CD14-positive monocyte (primary cell): ENCODE measurements around the gene LDLRAD2. TPM values are rescaled to one million over a fixed set of nuclear protein-coding genes. Genes with fewer than 3 reads are reported as not detected.

Experiments
- DNase-seq, 3 donors: peaks; one replicate each; pipeline ENCODE4 v3.0.0-alpha.2; 2011 to 2022
- H2AFZ ChIP-seq: 2 replicates; pipeline ENCODE4 v1.6.0; 2012; ENCODE audit warnings: mild to moderate bottlenecking, low read depth, low read length, inconsistent platforms; ENCODE audit not compliant: insufficient read depth, poor library complexity, severe bottlenecking
- H3K27ac ChIP-seq, 2 donors: 1 replicate in 1 of 2; 2 replicates in 1 of 2; pipeline ENCODE4 v1.5.1; 2012 to 2013; ENCODE audit warnings: low read length in 2 of 2, control low read depth in 1 of 2, inconsistent platforms in 1 of 2, low read depth in 1 of 2, mild to moderate bottlenecking in 1 of 2
- H3K27me3 ChIP-seq, 2 donors: one replicate each; pipeline versions ENCODE4 v1.6.0 to v1.6.1; 2011 to 2013; ENCODE audit warnings: low read length in 2 of 2; ENCODE audit not compliant: control insufficient read depth in 2 of 2, insufficient read depth in 2 of 2
- H3K36me3 ChIP-seq, 2 donors: replicated peaks in 1 of 2; 1 replicate in 1 of 2; 2 replicates in 1 of 2; pipeline versions ENCODE4 v1.5.1 to v1.6.1; 2012 to 2013; ENCODE audit warnings: low read length in 2 of 2, control low read depth in 1 of 2, inconsistent platforms in 1 of 2, mild to moderate bottlenecking in 1 of 2; ENCODE audit not compliant: insufficient read depth in 2 of 2, control insufficient read depth in 1 of 2
- H3K4me1 ChIP-seq, 2 donors: 1 replicate in 1 of 2; 2 replicates in 1 of 2; pipeline versions ENCODE4 v1.5.1 to v1.6.1; 2012 to 2013; ENCODE audit warnings: low read length in 2 of 2, control low read depth in 1 of 2, inconsistent platforms in 1 of 2, mild to moderate bottlenecking in 1 of 2, moderate library complexity in 1 of 2; ENCODE audit not compliant: insufficient read depth in 2 of 2, control insufficient read depth in 1 of 2
- H3K4me2 ChIP-seq: replicated peaks from 2 replicates; pipeline ENCODE3; 2012; ENCODE audit warnings: low read length, moderate library complexity, mild to moderate bottlenecking; ENCODE audit not compliant: poor library complexity, severe bottlenecking; ENCODE audit errors: extremely low read depth
- H3K4me3 ChIP-seq, 3 experiments: fragments of 200-600 bp in 1 of 3; sonication (generic) in 1 of 3; replicated peaks in 1 of 3; 1 replicate in 2 of 3; 2 replicates in 1 of 3; pipeline ENCODE4 v1.5.1; 2011 to 2013; ENCODE audit warnings: low read length in 3 of 3, mild to moderate bottlenecking in 3 of 3, control low read depth in 2 of 3, low read depth in 2 of 3, inconsistent platforms in 1 of 3, moderate library complexity in 1 of 3
- H3K79me2 ChIP-seq: 2 replicates; pipeline ENCODE4 v1.6.0; 2012; ENCODE audit warnings: mild to moderate bottlenecking, control low read depth, inconsistent platforms, low read length, moderate library complexity; ENCODE audit not compliant: insufficient read depth
- H3K9ac ChIP-seq: 2 replicates; pipeline ENCODE4 v1.6.0; 2017; ENCODE audit warnings: low read length, mild to moderate bottlenecking; ENCODE audit not compliant: insufficient read depth, poor library complexity, severe bottlenecking
- H3K9me3 ChIP-seq, 2 donors: replicated peaks in 1 of 2; 1 replicate in 1 of 2; 2 replicates in 1 of 2; pipeline versions ENCODE4 v1.5.1 to v1.6.1; 2012 to 2013; ENCODE audit warnings: low read length in 2 of 2, control low read depth in 1 of 2; ENCODE audit not compliant: control insufficient read depth in 1 of 2, insufficient read depth in 1 of 2
- H4K20me1 ChIP-seq: 2 replicates; pipeline ENCODE4 v1.6.0; 2012; ENCODE audit warnings: mild to moderate bottlenecking, low read length, control low read depth, moderate library complexity; ENCODE audit not compliant: insufficient read depth
- H3K27ac Mint-ChIP-seq, 7 donors: one replicate each; pipeline ENCODE4 v1.8.0; 2020; ENCODE audit warnings: mild to moderate bottlenecking in 7 of 7, mixed read lengths in 7 of 7, moderate library complexity in 6 of 7, inconsistent platforms in 2 of 7
- H3K27me3 Mint-ChIP-seq, 3 donors: one replicate each; pipeline ENCODE4 v1.8.0; 2021 to 2022; ENCODE audit warnings: low read depth in 3 of 3, mild to moderate bottlenecking in 3 of 3, mixed read lengths in 3 of 3, moderate library complexity in 3 of 3, inconsistent platforms in 1 of 3
- H3K36me3 Mint-ChIP-seq, 2 donors: one replicate each; pipeline ENCODE4 v1.8.0; 2020; ENCODE audit warnings: mixed read lengths in 2 of 2, inconsistent platforms in 1 of 2, mild to moderate bottlenecking in 1 of 2
- H3K4me1 Mint-ChIP-seq: one replicate; pipeline ENCODE4 v1.8.0; 2020; ENCODE audit warnings: mild to moderate bottlenecking, mixed read lengths
- H3K4me3 Mint-ChIP-seq, 2 donors: one replicate each; pipeline ENCODE4 v1.8.0; 2020; ENCODE audit warnings: mild to moderate bottlenecking in 2 of 2, mixed read lengths in 2 of 2, moderate library complexity in 1 of 2
- H3K9me3 Mint-ChIP-seq, 7 donors: one replicate each; pipeline ENCODE4 v1.8.0; 2020 to 2022; ENCODE audit warnings: mixed read lengths in 7 of 7, mild to moderate bottlenecking in 6 of 7, moderate library complexity in 6 of 7, inconsistent platforms in 2 of 7
- WGBS: methylation state at CpG from one replicate; pipeline ENCODE4 v1.1.5; 2013; ENCODE audit warnings: missing lambda C conversion rate; ENCODE audit not compliant: insufficient coverage; 5-methylcytosine and 5-hydroxymethylcytosine counted together
- intact Hi-C, 2 donors: fragments of 100-400 bp; cut with micrococcal nuclease; formaldehyde crosslinking; loops; one replicate each; pipeline versions ENCODE4 v1.15.0 to v1.15.1; 2023
- polyA plus RNA-seq, 3 donors: library from polyadenylated mRNA; depleted of rRNA in 1 of 3; unstranded in 2 of 3; stranded (reverse) in 1 of 3; fragments of 300-500 nt in 2 of 3; fragments of >200 nt in 1 of 3; fragmentation: Illumina TruSeq in 2 of 3; gene quantifications; 1 replicate in 2 of 3; 2 replicates in 1 of 3; pipeline ENCODE4 v1.2.3, GENCODE V29; 2012 to 2021
- TF ChIP-seq, protein P1 (sequence below): fragments of 200-600 bp; IDR thresholded peaks from one replicate; pipeline ENCODE4 v1.8.0; 2022; ENCODE audit warnings: antibody characterized with exemption, mild to moderate bottlenecking

LDLRAD2 gene
- polyA plus RNA-seq, 3 donors, result 0.63 TPM; not detected in 2

GRCh38 chr1:21869620-21870121 lies 57.6 kb downstream of the LDLRAD2 start:
- H3K36me3 Mint-ChIP-seq, result no peaks in the 10 kb centered on the region
- Histone ChIP-seq H3K36me3 (no peaks in the 10 kb centered on the region), H3K27me3 (no peaks in the 10 kb centered on the region), H3K4me1 (no peaks in the 10 kb centered on the region), H3K4me2 (no peak overlapping the region), H3K79me2 (no peaks in the 10 kb centered on the region), H3K27ac (no peak overlapping the region), H3K9ac (no peak overlapping the region), H3K4me3 (no peak overlapping the region), H4K20me1 (no peaks in the 10 kb centered on the region), H2AFZ (no peak overlapping the region), H3K9me3 (no peaks in the 10 kb centered on the region)
- WGBS, result 93% methylated on average over 13 of the region's 13 CpGs
- H3K4me3 Mint-ChIP-seq, result no peak overlapping the region
- no peak for DNase-seq
- peaks cover 0 to 4% (median 2%) of the 10 kb centered on the region in 3 donors for H3K27me3 Mint-ChIP-seq
- no peaks in the 10 kb centered on the region for H3K9me3 Mint-ChIP-seq
- H3K27ac Mint-ChIP-seq, result no peak overlapping the region
- intact Hi-C loops, result no loop called here
- H3K4me1 Mint-ChIP-seq, result peaks cover 10% of the 10 kb centered on the region
- TF ChIP-seq, protein P1, sequence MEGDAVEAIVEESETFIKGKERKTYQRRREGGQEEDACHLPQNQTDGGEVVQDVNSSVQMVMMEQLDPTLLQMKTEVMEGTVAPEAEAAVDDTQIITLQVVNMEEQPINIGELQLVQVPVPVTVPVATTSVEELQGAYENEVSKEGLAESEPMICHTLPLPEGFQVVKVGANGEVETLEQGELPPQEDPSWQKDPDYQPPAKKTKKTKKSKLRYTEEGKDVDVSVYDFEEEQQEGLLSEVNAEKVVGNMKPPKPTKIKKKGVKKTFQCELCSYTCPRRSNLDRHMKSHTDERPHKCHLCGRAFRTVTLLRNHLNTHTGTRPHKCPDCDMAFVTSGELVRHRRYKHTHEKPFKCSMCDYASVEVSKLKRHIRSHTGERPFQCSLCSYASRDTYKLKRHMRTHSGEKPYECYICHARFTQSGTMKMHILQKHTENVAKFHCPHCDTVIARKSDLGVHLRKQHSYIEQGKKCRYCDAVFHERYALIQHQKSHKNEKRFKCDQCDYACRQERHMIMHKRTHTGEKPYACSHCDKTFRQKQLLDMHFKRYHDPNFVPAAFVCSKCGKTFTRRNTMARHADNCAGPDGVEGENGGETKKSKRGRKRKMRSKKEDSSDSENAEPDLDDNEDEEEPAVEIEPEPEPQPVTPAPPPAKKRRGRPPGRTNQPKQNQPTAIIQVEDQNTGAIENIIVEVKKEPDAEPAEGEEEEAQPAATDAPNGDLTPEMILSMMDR, result no peak

DNA sequence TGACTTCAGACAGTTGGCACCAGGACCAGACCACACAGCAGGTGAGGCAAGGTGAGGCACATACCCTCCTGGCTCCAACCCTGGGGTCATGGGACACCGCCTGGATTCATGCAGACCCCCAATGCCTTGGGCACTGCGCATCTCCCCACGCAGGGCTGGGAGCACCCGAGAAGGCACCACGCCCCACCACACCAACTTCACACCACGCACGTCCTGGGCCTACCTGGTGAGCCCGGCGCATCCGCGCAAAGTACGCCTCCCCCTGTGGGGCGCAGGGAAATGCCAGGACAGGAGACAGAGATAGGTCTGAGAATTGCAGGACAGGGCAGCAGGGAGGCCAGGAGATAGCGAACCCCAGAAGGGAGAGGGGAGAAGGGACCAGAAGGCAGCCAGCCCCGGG lies 58.5 kb downstream of the LDLRAD2 start:
- no peak overlapping the region for H3K27ac Mint-ChIP-seq
- Histone ChIP-seq H3K9me3 (no peaks in the 10 kb centered on the region), H3K27me3 (no peaks in the 10 kb centered on the region), H2AFZ (no peak overlapping the region), H3K27ac (no peak overlapping the region), H3K4me3 (no peak overlapping the region), H3K36me3 (no peaks in the 10 kb centered on the region), H3K79me2 (no peaks in the 10 kb centered on the region), H3K4me2 (no peak overlapping the region), H4K20me1 (no peaks in the 10 kb centered on the region), H3K4me1 (no peaks in the 10 kb centered on the region), H3K9ac (no peak overlapping the region)
- no peak for DNase-seq
- no peaks in the 10 kb centered on the region for H3K9me3 Mint-ChIP-seq
- TF ChIP-seq, protein P1, result no peak
- peaks cover 7% of the 10 kb centered on the region for H3K4me1 Mint-ChIP-seq
- 98% methylated on average over 8 of the region's 15 CpGs for WGBS
- no peaks in the 10 kb centered on the region for H3K36me3 Mint-ChIP-seq
- H3K27me3 Mint-ChIP-seq, result peaks cover 0 to 4% (median 3%) of the 10 kb centered on the region in 3 donors
- no peak overlapping the region for H3K4me3 Mint-ChIP-seq
- intact Hi-C loops, result no loop called here
